ENCODE measurements around the gene RAB27A. TPM values are rescaled to one million over a fixed set of nuclear protein-coding genes. Genes with fewer than 3 reads are reported as not detected.

RAB27A gene
- total and polyA plus RNA-seq, 9 of the 15 experiments (the other 6 are each of a cell fraction or from before 2014, with no cell fraction given) = 31.5 to 171 (median 80.4) TPM

DNA sequence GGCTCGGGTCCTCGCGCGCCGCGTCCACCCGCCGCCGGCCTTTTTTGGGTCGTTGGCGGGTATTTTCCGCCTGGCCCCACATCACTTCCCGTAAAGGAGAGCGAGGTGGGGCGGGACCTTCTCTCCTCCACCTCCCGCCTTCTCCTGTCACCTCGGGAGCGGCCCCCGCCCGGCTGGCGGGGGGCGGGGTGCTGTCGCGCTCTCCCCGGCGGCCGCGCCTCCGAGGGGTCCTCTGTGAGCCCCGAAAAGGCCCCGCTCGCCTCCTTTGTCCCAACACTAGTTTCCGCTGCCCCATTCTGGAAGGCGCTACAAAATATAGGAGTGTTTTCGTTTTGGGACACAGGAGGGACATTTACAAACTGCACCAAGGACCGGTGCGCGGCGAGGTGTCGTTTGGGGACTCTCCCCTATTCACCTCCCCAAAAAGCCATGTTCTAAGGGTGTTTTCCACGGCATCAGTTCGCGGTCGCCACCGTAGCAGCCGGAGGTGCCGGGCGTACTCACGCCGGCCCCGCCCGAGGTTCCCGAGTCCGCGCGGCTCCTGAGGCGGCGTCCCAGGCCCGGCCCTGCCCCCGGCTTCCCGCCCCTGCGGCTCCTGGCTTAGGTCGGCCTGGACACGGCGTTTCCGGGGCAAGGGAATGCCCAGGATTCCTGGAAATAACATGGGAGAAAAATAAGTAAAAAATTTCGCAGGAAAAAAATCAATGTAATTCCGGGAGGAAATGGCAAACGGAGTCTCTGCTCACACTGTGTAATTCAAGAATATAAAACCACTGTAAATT, at the start of gene RAB27A (continued):
- TF ChIP-seq, protein P1, sequence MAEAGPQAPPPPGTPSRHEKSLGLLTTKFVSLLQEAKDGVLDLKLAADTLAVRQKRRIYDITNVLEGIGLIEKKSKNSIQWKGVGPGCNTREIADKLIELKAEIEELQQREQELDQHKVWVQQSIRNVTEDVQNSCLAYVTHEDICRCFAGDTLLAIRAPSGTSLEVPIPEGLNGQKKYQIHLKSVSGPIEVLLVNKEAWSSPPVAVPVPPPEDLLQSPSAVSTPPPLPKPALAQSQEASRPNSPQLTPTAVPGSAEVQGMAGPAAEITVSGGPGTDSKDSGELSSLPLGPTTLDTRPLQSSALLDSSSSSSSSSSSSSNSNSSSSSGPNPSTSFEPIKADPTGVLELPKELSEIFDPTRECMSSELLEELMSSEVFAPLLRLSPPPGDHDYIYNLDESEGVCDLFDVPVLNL (CRISPR knock-in tag; IDR thresholded peaks at IDR 0.05; ENCODE audit: low read depth) = no peak
- TF ChIP-seq, protein P2, sequence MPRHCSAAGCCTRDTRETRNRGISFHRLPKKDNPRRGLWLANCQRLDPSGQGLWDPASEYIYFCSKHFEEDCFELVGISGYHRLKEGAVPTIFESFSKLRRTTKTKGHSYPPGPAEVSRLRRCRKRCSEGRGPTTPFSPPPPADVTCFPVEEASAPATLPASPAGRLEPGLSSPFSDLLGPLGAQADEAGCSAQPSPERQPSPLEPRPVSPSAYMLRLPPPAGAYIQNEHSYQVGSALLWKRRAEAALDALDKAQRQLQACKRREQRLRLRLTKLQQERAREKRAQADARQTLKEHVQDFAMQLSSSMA (CRISPR knock-in tag; IDR thresholded peaks at IDR 0.05) = no peak
- TF ChIP-seq ZNF551 (CRISPR knock-in tag; IDR thresholded peaks at IDR 0.05) = no peak
- no peak for TF ChIP-seq ZNF282 (CRISPR knock-in tag; IDR thresholded peaks at IDR 0.05)
- TF ChIP-seq, protein P3, sequence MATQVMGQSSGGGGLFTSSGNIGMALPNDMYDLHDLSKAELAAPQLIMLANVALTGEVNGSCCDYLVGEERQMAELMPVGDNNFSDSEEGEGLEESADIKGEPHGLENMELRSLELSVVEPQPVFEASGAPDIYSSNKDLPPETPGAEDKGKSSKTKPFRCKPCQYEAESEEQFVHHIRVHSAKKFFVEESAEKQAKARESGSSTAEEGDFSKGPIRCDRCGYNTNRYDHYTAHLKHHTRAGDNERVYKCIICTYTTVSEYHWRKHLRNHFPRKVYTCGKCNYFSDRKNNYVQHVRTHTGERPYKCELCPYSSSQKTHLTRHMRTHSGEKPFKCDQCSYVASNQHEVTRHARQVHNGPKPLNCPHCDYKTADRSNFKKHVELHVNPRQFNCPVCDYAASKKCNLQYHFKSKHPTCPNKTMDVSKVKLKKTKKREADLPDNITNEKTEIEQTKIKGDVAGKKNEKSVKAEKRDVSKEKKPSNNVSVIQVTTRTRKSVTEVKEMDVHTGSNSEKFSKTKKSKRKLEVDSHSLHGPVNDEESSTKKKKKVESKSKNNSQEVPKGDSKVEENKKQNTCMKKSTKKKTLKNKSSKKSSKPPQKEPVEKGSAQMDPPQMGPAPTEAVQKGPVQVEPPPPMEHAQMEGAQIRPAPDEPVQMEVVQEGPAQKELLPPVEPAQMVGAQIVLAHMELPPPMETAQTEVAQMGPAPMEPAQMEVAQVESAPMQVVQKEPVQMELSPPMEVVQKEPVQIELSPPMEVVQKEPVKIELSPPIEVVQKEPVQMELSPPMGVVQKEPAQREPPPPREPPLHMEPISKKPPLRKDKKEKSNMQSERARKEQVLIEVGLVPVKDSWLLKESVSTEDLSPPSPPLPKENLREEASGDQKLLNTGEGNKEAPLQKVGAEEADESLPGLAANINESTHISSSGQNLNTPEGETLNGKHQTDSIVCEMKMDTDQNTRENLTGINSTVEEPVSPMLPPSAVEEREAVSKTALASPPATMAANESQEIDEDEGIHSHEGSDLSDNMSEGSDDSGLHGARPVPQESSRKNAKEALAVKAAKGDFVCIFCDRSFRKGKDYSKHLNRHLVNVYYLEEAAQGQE (IDR thresholded peaks at IDR 0.05; ENCODE audit: borderline replicate concordance) = no peak
- TF ChIP-seq, protein P3 (CRISPR knock-in tag; IDR thresholded peaks at IDR 0.05; ENCODE audit: low read depth) = no peak
- no peak for TF ChIP-seq KAT2B (IDR thresholded peaks at IDR 0.05; ENCODE audit: low read depth, low read length)
- no peak for TF ChIP-seq NFE2L1 (tag; IDR thresholded peaks at IDR 0.05; ENCODE audit: borderline replicate concordance, low read depth)
- no peak for TF ChIP-seq ATF7 (IDR thresholded peaks at IDR 0.05)
- TF ChIP-seq NFRKB (IDR thresholded peaks at IDR 0.05; ENCODE audit: low read depth) = peak; percentile 39; the same call in 1 of the 2 replicates
- TF ChIP-seq MXI1 (IDR thresholded peaks at IDR 0.05; ENCODE audit: low read depth, low read length) = 0 out of 2 replicates have a peak, but pooled peaks have one; percentile 11
- 0 out of 2 replicates have a peak, but pooled peaks have one; percentile 3 for TF ChIP-seq JUND (IDR thresholded peaks at IDR 0.05; ENCODE audit: borderline replicate concordance, low read depth, low read length)
- no peak; the same call in 2 of the 3 replicates for TF ChIP-seq JUND (tag; IDR thresholded peaks at IDR 0.05; ENCODE audit: borderline replicate concordance, low read depth, low read length)
- no peak for TF ChIP-seq ELF2 (CRISPR knock-in tag; IDR thresholded peaks at IDR 0.05)
- TF ChIP-seq, protein P4, sequence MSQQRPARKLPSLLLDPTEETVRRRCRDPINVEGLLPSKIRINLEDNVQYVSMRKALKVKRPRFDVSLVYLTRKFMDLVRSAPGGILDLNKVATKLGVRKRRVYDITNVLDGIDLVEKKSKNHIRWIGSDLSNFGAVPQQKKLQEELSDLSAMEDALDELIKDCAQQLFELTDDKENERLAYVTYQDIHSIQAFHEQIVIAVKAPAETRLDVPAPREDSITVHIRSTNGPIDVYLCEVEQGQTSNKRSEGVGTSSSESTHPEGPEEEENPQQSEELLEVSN (IDR thresholded peaks at IDR 0.05; ENCODE audit: borderline replicate concordance in 1 of 2, extremely low read depth in 1 of 2, insufficient read depth in 1 of 2, insufficient read length in 1 of 2, low read depth in 1 of 2, low read length in 1 of 2, poor library complexity in 1 of 2, severe bottlenecking in 1 of 2) = peak; percentile 66 to 88
- peak; percentile 17; the same call in 1 of the 2 replicates for TF ChIP-seq ETV1 (tag; conservative IDR thresholded peaks at IDR 0.05; ENCODE audit: low read depth)
